ENCODE data around the gene MAPK8.
A peak's percentile ranks its signal among the peaks of the same experiment; 100 is the strongest.
"Not testable (repeated sequence)": the region's sequence is repeated elsewhere in the genome, so short reads cannot be mapped to it uniquely, and the experiment has no call there.

The MAPK8 gene

GRCh38 chr10:48343921-48344598 is 37.6 kb downstream of the MAPK8 start:
- Histone ChIP-seq H3K27me3 (ENCODE audit: control insufficient read depth in 5 of 5, insufficient read depth in 4 of 5, low read length in 5 of 5) (no peaks in the 10 kb centered on the region), H3K9me3 (ENCODE audit: control insufficient read depth in 5 of 5, low read length in 5 of 5) (peaks cover 0 to 5% (median 0%) of the 10 kb centered on the region in 5 donors), H3K4me1 (ENCODE audit: control insufficient read depth in 5 of 5, insufficient read depth in 5 of 5, low read length in 5 of 5) (peaks cover 0 to 10% (median 6%) of the 10 kb centered on the region in 5 donors), H3K36me3 (ENCODE audit: control insufficient read depth in 5 of 5, insufficient read depth in 5 of 5, low read length in 5 of 5) (no peaks in the 10 kb centered on the region), H3K9ac (ENCODE audit: low read length in 5 of 5) (no peak overlapping the region), H3K27ac (ENCODE audit: low read depth, low read length) (no peak overlapping the region), H3K4me3 (ENCODE audit: low read depth in 1 of 5, low read length in 5 of 5) (no peak overlapping the region)

DNA sequence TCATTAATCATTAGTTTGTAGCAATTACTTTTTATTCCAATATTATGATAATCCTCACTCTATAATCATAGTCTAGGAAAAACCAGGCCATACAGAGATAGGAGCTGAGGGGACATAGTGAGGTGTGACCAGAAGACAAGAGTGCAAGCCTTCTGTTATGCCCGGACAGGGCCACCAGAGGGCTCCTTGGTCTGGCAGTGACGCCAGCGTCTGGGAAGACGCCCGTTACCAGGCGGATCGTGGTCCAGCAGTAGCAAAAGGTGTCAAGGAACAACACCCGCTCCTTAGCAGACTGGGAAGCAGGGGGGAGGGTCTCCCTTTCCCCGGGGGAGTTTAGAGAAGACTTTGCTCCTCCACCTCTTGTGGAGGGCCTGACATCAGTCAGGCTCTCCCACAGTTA is 39.8 kb downstream of the MAPK8 start:
- not testable (repeated sequence) for H3K9me3 ChIP-seq (ENCODE audit: control insufficient read depth in 5 of 5, low read length in 5 of 5); H3K9ac ChIP-seq (ENCODE audit: low read length in 5 of 5); H3K36me3 ChIP-seq (ENCODE audit: control insufficient read depth in 5 of 5, insufficient read depth in 5 of 5, low read length in 5 of 5); H3K4me3 ChIP-seq (ENCODE audit: low read depth in 1 of 5, low read length in 5 of 5); H3K4me1 ChIP-seq (ENCODE audit: control insufficient read depth in 5 of 5, insufficient read depth in 5 of 5, low read length in 5 of 5); H3K27ac ChIP-seq (ENCODE audit: low read depth, low read length); H3K27me3 ChIP-seq (ENCODE audit: control insufficient read depth in 5 of 5, insufficient read depth in 4 of 5, low read length in 5 of 5)

GRCh38 chr10:48347539-48347938 is 41.1 kb downstream of the MAPK8 start:
- H3K36me3 ChIP-seq (ENCODE audit: control insufficient read depth in 5 of 5, insufficient read depth in 5 of 5, low read length in 5 of 5), result not testable (repeated sequence)

DNA sequence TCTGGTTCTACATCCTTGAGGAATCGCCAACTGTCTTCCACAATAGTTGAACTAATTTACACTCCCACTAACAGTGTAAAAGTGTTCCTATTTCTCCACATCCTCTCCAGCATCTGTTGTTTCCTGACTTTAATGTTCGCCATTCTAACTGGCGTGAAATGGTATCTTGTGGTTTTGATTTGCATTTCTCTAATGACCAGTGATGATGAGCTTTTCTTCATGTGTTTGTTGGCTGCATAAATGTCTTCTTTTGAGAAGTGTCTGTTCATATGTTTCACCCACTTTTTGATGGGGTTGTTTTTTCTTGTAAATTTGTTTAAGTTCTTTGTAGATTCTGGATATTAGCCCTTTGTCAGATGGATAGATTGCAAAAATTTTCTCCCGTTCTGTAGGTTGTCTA is 41.5 kb downstream of the MAPK8 start:
- not testable (repeated sequence) for H3K27ac ChIP-seq (ENCODE audit: low read depth, low read length); H3K36me3 ChIP-seq (ENCODE audit: control insufficient read depth in 5 of 5, insufficient read depth in 5 of 5, low read length in 5 of 5); H3K27me3 ChIP-seq (ENCODE audit: control insufficient read depth in 5 of 5, insufficient read depth in 4 of 5, low read length in 5 of 5); H3K9ac ChIP-seq (ENCODE audit: low read length in 5 of 5); H3K4me1 ChIP-seq (ENCODE audit: control insufficient read depth in 5 of 5, insufficient read depth in 5 of 5, low read length in 5 of 5); H3K4me3 ChIP-seq (ENCODE audit: low read depth in 1 of 5, low read length in 5 of 5); H3K9me3 ChIP-seq (ENCODE audit: control insufficient read depth in 5 of 5, low read length in 5 of 5)

More at GRCh38 chr10:48347539-48347938, 41.1 kb downstream of the MAPK8 start:
- not testable (repeated sequence) for H3K4me3 ChIP-seq (ENCODE audit: low read depth in 1 of 5, low read length in 5 of 5); H3K27me3 ChIP-seq (ENCODE audit: control insufficient read depth in 5 of 5, insufficient read depth in 4 of 5, low read length in 5 of 5); H3K9me3 ChIP-seq (ENCODE audit: control insufficient read depth in 5 of 5, low read length in 5 of 5); H3K4me1 ChIP-seq (ENCODE audit: control insufficient read depth in 5 of 5, insufficient read depth in 5 of 5, low read length in 5 of 5); H3K9ac ChIP-seq (ENCODE audit: low read length in 5 of 5); H3K27ac ChIP-seq (ENCODE audit: low read depth, low read length)

DNA sequence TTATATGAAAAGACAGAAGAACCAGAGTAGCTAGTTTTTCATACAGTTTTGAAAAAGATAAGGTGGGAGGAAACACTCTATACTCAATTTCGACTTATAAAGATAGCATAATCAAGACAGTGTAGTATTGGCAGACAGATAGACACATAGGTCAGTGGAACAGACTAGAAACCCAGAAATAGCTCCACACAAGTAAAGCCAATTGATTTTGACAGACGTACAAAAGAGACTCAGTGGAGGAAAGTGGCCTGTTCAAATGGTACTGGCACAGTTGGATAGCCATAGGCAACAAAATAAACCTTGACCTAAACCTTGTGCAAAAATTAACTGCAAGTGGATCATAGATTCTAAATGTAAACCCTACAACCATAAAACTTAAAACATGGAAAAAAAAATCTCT is 46.8 kb downstream of the MAPK8 start:
- no peaks in the 10 kb centered on the region for H3K27me3 ChIP-seq (ENCODE audit: control insufficient read depth in 5 of 5, insufficient read depth in 4 of 5, low read length in 5 of 5)
- H3K4me1 ChIP-seq (ENCODE audit: control insufficient read depth in 5 of 5, insufficient read depth in 5 of 5, low read length in 5 of 5), result peaks cover 0 to 18% (median 0%) of the 10 kb centered on the region in 5 donors
- H3K4me3 ChIP-seq (ENCODE audit: low read depth in 1 of 5, low read length in 5 of 5), result no peak overlapping the region
- no peak overlapping the region for H3K9ac ChIP-seq (ENCODE audit: low read length in 5 of 5)
- H3K36me3 ChIP-seq (ENCODE audit: control insufficient read depth in 5 of 5, insufficient read depth in 5 of 5, low read length in 5 of 5), result no peaks in the 10 kb centered on the region
- no peak overlapping the region for H3K27ac ChIP-seq (ENCODE audit: low read depth, low read length)
- peaks cover 0 to 3% (median 0%) of the 10 kb centered on the region in 5 donors for H3K9me3 ChIP-seq (ENCODE audit: control insufficient read depth in 5 of 5, low read length in 5 of 5)

GRCh38 chr10:48357631-48358030 is 51.2 kb downstream of the MAPK8 start:
- no peaks in the 10 kb centered on the region for H3K9me3 ChIP-seq (ENCODE audit: control insufficient read depth in 5 of 5, low read length in 5 of 5)
- H3K9ac ChIP-seq (ENCODE audit: low read length in 5 of 5), result no peak overlapping the region
- H3K27me3 ChIP-seq (ENCODE audit: control insufficient read depth in 5 of 5, insufficient read depth in 4 of 5, low read length in 5 of 5), result no peaks in the 10 kb centered on the region
- no peak overlapping the region for H3K4me3 ChIP-seq (ENCODE audit: low read depth in 1 of 5, low read length in 5 of 5)
- H3K4me1 ChIP-seq (ENCODE audit: control insufficient read depth in 5 of 5, insufficient read depth in 5 of 5, low read length in 5 of 5), result peaks cover 0 to 22% (median 0%) of the 10 kb centered on the region in 5 donors
- no peak overlapping the region for H3K27ac ChIP-seq (ENCODE audit: low read depth, low read length)
- no peaks in the 10 kb centered on the region for H3K36me3 ChIP-seq (ENCODE audit: control insufficient read depth in 5 of 5, insufficient read depth in 5 of 5, low read length in 5 of 5)

GRCh38 chr10:48358162-48358561 is 51.7 kb downstream of the MAPK8 start:
- no peaks in the 10 kb centered on the region for H3K9me3 ChIP-seq (ENCODE audit: control insufficient read depth in 5 of 5, low read length in 5 of 5)
- H3K4me1 ChIP-seq (ENCODE audit: control insufficient read depth in 5 of 5, insufficient read depth in 5 of 5, low read length in 5 of 5), result peaks cover 0 to 22% (median 0%) of the 10 kb centered on the region in 5 donors
- H3K4me3 ChIP-seq (ENCODE audit: low read depth in 1 of 5, low read length in 5 of 5), result no peak overlapping the region
- H3K27me3 ChIP-seq (ENCODE audit: control insufficient read depth in 5 of 5, insufficient read depth in 4 of 5, low read length in 5 of 5), result no peaks in the 10 kb centered on the region
- H3K36me3 ChIP-seq (ENCODE audit: control insufficient read depth in 5 of 5, insufficient read depth in 5 of 5, low read length in 5 of 5), result no peaks in the 10 kb centered on the region
- no peak overlapping the region for H3K9ac ChIP-seq (ENCODE audit: low read length in 5 of 5)
- H3K27ac ChIP-seq (ENCODE audit: low read depth, low read length), result no peak overlapping the region

DNA sequence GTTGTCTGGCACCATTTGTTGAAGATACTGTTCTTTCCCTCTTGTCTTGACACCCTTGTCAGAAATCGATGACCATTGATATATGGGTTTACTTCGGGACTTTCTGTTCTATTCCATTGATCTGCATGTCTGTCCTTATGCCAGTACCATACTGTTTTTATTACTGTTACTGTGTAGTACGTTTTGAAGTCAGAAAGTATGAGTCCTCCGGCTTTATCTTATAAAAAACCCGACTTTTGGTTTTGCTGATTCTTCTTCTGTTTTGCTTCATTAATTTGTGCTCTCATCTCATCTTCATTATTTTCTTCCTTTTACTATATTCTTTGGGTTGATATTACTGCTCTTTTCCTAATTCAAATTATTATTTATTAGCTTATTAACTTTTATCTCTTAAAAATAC is 52.4 kb downstream of the MAPK8 start:
- Histone ChIP-seq H3K27me3 (ENCODE audit: control insufficient read depth in 5 of 5, insufficient read depth in 4 of 5, low read length in 5 of 5) (no peaks in the 10 kb centered on the region), H3K4me3 (ENCODE audit: low read depth in 1 of 5, low read length in 5 of 5) (no peak overlapping the region), H3K9ac (ENCODE audit: low read length in 5 of 5) (no peak overlapping the region), H3K4me1 (ENCODE audit: control insufficient read depth in 5 of 5, insufficient read depth in 5 of 5, low read length in 5 of 5) (peaks cover 0 to 21% (median 3%) of the 10 kb centered on the region in 5 donors), H3K9me3 (ENCODE audit: control insufficient read depth in 5 of 5, low read length in 5 of 5) (no peaks in the 10 kb centered on the region), H3K36me3 (ENCODE audit: control insufficient read depth in 5 of 5, insufficient read depth in 5 of 5, low read length in 5 of 5) (no peaks in the 10 kb centered on the region), H3K27ac (ENCODE audit: low read depth, low read length) (no peak overlapping the region)

- Histone ChIP-seq H3K27ac (ENCODE audit: low read depth, low read length) (no peak overlapping the region), H3K4me1 (ENCODE audit: control insufficient read depth in 5 of 5, insufficient read depth in 5 of 5, low read length in 5 of 5) (peaks cover 0 to 33% (median 17%) of the 10 kb centered on the region in 5 donors), H3K4me3 (ENCODE audit: low read depth in 1 of 5, low read length in 5 of 5) (no peak overlapping the region), H3K9ac (ENCODE audit: low read length in 5 of 5) (no peak overlapping the region), H3K9me3 (ENCODE audit: control insufficient read depth in 5 of 5, low read length in 5 of 5) (no peaks in the 10 kb centered on the region), H3K27me3 (ENCODE audit: control insufficient read depth in 5 of 5, insufficient read depth in 4 of 5, low read length in 5 of 5) (no peaks in the 10 kb centered on the region), H3K36me3 (ENCODE audit: control insufficient read depth in 5 of 5, insufficient read depth in 5 of 5, low read length in 5 of 5) (no peaks in the 10 kb centered on the region)
Measured at GRCh38 chr10:48361176-48361575, 54.7 kb downstream of the MAPK8 start.

- no peaks in the 10 kb centered on the region for H3K36me3 ChIP-seq (ENCODE audit: control insufficient read depth in 5 of 5, insufficient read depth in 5 of 5, low read length in 5 of 5)
- no peaks in the 10 kb centered on the region for H3K27me3 ChIP-seq (ENCODE audit: control insufficient read depth in 5 of 5, insufficient read depth in 4 of 5, low read length in 5 of 5)
- H3K9ac ChIP-seq (ENCODE audit: low read length in 5 of 5), result peak overlapping the region in 2 of 5 donors; percentile 4 to 59
- no peaks in the 10 kb centered on the region for H3K9me3 ChIP-seq (ENCODE audit: control insufficient read depth in 5 of 5, low read length in 5 of 5)
- no peak overlapping the region for H3K4me3 ChIP-seq (ENCODE audit: low read depth in 1 of 5, low read length in 5 of 5)
- H3K4me1 ChIP-seq (ENCODE audit: control insufficient read depth in 5 of 5, insufficient read depth in 5 of 5, low read length in 5 of 5), result peaks cover 0 to 20% (median 17%) of the 10 kb centered on the region in 5 donors
- H3K27ac ChIP-seq (ENCODE audit: low read depth, low read length), result peak overlapping the region; percentile 39
Measured at GRCh38 chr10:48363617-48364355, 57.3 kb downstream of the MAPK8 start.
